GM21737 (cell line): ENCODE measurements around the gene MAP4.

Source experiments
- ATAC-seq: cut with Tn5 transposase; IDR thresholded peaks from one replicate; pipeline ENCODE4 v1.9.1; 2021; ENCODE audit warnings: mild to moderate bottlenecking, moderate library complexity; ENCODE audit not compliant: unreplicated experiment

Gene MAP4

DNA sequence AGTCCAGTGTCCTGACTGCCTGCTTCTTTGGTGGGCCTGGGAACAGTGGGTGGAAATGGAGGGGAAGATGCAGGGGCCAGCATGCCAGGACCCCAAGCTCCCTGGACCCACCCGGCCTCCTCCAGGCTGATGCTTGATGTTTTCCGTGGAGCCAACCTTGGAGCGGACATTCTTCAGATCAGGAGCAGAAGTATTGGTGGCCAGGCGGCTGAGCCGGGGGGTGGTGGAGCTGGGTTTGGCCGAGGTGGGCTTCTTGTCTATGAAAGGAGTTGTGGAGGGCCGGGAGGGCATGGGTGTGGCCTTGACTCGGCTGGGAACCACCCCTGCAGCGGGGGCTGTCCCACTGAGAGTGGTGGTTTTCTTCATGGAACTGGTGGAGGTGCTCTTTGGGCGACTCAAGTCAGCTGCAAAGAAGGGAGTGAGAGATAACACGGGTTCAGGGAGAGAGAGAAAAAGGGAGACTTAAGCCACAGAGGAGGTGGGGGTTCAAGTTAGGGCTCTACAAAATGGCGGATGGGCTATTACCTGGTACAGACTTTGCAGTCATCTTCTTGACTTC is 145.4 kb downstream of the MAP4 start:
- ATAC-seq = no peak

DNA sequence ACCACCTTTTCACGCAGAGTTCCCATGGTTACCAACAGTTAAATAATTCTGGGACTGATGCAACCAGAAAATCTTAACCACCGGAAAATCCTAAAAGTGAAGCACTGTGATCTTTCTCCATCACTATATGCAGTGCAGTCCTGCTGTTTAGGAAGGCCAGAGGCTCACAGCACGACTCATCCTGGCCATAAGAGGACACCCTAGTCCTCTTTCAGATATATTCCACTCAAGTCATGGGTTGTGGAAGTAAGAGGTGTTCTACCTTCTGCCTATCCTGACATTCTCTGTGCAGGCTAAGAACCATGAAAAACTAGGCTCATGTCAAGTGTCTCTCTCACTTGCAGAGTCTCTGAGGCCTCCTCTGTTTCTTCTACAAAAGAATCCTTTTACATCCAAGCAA is 146.1 kb downstream of the MAP4 start:
- ATAC-seq = no peak

DNA sequence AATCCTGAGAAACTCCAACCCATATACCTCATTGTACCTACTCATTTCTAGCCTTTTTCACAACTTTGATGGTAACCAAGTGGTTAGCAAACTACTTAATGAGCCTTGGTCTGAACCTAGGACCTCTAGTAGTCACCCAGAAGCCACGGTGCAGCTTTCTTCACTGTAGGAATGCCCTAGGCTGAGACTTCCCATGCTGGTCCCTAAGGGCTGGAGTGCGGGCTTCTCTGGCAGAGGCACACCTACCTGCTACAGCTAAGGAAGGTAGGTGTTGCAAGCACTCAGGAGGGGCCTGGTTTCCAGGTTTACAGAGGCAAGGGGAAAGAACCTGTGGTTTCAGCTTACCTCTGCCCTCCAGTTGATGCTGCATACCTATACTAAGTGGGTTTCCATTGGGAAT is 147.9 kb downstream of the MAP4 start:
- ATAC-seq = no peak

DNA sequence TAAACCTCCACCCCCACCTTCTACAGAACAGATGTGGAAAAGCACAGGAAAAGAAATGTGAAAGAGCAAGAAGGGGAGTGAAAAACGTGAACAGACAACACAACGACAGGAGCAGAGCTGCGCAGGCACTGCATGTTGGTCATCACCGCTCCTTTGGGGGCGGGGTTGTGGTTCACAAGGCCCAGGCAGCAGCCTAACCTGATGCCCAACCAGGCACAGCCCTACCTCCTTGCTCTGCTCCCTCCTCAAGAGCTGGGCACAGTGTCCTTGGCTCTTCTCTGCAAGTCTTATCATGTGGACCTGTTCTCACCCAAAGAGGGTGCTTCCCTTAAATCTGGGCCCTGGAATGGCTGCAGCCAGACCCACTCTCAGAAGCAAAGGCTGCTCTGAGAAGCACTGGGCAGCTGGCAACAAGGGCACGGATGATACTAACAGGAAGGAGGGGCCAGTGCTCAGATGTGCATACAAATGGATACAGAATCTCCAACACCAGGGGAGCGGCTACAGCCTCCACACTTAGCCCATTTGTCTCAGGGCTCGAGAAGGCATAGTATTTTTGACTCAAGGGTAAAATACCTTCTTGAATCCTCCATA is 148.7 kb downstream of the MAP4 start:
- ATAC-seq = no peak

DNA sequence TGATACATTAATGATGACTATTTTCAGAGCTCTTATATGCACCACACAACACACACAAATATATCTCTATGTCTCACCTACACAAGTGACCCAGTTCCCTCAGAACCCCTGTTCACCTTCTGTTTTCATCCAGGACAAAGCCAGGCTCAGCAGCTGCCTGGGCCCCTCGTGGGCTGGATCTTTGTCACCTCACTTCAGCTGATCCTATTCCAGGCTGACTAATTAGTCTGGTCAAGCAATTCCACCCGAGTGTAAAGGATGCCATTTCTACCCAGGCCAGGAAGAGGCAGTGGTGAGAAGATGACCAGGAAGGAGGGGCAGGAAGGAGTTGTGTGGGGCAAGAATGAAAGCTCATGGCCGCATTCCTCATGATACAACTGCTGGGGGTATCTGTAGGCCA is 151.0 kb downstream of the MAP4 start:
- ATAC-seq = no peak

DNA sequence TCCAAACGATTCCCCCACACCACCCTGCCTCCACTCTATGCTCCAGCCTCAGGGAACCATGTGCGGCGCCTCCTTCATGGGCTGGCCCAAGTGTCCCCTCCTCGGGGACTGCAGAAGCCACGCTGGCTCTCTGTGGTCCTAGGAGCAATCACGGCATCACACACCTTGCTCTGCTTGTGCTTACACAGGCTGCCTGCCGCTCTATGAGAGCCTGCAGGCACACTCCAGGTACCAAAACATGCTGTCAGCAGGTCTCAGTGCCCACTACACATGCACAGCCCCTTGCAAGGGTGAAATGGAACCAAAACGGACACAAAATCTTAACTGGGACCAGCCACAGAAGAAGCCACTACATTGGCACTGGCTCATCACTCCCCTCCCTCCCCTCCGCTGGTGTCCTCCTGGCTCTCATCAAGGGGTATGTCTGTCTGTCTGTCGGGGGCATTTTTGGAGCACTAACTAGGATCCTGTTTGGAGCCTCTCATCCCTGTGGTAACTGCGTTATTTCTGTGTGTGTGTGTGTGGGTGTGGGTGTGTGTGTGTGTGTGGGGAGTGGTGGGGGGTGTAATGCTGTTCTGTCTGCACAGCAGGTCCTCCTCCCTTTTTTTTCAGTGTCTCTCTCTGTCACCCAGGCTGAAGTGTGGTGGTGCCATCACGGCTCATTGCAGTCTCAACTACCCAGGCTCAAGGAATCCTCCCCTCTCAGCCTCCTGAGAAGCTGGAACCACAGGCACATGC is 152.7 kb downstream of the MAP4 start:
- ATAC-seq = no peak

DNA sequence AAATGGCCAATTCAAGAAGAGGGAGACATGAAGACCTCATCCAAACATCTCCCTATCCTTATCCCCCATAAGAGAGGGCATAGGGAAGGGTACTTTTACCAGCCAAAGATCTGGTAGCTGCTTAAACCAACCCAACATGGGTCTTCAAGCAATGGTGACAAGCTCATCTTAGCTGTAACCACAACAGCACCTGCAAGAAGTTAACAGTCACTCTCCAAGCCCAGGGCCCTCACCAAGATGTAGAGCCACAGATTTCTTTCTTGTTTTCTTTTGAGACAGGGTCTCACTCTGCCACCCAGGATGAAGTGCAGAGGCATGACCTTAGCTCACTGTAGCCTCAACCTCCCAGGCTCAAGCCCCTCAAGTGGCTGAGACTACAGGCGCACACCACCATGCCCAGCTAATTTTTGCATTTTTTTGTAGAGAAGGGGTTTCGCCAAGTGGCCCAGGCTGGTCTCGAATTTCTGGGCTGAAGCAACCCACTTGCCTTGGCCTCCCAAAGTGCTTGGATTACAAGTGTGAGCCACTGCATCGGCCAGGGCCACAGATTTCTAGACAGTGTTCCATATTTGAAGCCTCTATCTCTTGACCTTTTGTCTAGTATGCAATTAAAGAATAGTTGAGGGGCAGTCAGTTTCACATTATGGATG is 156.1 kb downstream of the MAP4 start:
- ATAC-seq = no peak

DNA sequence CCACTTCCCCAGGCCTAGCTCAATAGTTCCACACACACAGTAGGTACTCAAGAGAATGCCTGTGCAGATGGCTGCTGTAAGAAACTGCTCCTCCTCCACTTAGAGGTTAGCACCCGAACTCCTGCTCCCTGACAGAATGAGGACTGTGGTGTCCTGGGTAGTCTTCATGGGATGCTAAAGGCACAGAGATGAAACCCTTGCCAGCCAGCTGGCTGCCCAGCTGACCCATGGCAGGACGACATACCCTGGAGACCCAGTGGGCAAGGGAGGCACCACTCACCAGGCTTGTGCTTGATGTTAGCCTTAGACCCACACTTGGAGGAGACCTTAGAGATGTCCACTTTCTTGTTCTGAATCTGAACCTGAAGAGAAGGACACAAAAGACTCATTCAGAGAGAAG is 159.1 kb downstream of the MAP4 start:
- no peak for ATAC-seq

DNA sequence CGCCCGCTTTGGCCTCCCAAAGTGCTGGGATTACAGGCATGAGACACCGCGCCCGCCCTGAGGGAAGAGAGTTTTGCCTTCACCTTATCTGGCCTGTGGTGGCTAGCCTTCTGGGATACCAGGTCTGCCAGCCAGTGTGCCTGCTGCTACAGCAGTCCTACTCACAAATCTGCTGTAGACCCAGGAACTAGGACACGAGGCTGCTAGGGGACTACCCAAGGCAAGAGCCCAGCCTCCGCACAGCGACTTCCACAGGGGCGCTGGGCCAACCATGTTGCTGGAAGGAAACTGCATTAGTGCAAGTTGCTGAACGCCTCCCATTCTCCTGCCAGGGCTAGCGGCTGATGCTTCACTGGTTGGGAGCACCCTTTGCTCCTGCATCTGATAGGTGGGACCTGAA is 159.5 kb downstream of the MAP4 start:
- ATAC-seq = no peak

DNA sequence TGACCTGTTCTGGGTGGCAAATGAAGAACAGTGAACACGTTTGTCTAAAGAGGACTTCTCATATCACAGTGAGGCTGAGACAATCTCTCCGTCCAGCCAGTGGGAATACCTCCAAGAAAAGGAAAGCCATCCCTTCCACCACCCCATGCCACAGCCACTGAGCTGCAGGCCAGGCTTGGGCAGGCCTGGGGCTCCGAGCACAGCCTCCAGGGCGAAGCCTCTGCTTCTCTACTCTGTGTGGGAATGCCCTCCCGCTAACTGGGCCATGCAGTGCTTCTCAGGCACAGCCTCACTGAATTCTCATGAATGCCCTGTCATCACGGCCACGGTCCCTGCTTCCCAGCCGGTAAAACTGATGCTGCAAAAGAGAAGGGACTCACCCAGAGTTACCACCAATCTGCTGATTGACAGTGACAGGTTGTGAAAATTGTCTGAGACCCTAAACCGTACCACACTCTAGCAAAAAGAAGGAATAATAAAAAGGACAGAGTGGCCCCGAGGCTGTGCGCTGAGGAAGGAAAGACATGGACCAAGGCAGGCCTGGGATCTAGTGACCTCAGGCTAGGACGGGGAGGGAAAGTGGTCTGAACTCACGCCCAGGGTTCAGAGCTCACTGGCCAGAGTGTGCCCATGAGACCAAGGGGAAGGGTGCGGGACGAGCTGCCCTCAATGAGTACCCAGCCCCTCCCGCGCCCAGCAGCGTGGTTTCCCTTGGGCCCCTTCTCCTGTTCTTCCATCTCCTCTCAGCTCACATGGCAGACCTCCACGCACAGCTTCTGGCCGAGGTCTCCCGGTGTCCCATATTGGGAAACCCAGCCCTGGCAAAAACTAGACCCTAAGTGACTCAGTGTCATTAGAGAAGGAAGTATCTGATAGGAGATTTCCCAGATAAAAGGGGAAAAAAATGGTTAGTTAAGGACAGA is 160.5 kb downstream of the MAP4 start:
- ATAC-seq = no peak

DNA sequence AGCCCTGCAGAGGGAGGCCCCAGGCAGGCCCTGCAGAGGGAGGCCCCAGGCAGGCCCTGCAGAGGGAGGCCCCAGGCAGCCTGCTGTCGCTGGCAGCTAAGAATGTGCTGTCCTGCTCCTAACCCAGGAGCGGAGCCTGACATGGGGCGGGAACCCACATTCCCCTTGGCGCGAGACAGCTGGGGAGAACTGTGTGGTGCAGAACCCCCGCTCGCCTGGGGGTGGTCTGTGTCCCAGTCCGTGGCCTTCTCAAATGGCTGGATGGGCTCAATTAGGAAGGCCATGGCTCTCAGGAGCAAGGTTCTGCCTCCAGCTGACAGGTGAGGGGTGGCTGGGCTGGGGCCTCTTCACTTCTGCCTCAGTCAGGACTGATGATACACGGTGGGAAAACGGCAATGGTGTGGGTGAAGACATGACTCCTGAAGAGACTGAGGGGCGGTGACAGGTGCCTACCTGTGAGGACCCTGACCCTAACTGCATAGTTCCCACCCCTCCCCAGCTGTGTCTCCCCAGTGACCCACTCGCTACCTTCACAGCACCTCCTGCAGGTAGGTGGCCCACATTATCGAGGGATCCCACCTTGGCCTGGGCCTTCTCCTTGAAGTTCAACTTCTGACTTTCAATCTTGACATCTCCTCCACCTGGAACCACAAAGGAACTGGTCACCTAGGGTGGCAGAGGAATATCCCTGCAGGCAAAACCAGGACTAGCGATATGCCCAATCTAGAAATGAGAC is 161.3 kb downstream of the MAP4 start:
- no peak for ATAC-seq

DNA sequence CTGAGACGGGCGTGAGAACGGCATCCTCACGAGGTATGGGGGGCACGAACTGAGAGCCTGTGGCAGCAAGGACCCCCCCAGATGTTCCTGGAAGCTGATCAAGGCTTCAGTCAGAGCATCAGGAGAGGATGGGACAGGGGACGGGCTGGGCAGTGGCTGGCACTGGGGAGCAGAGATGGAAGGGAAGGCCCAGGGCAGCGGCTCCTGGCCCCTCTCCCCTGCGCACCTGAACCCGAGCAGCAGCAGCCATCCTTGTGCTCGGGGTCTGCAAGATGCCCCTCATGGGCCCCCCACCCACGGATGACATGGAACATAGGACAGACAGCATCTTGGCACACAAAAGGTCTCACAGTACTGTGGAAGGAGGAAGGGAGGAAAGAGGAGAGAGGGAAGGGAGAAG is 161.9 kb downstream of the MAP4 start:
- ATAC-seq = no peak

DNA sequence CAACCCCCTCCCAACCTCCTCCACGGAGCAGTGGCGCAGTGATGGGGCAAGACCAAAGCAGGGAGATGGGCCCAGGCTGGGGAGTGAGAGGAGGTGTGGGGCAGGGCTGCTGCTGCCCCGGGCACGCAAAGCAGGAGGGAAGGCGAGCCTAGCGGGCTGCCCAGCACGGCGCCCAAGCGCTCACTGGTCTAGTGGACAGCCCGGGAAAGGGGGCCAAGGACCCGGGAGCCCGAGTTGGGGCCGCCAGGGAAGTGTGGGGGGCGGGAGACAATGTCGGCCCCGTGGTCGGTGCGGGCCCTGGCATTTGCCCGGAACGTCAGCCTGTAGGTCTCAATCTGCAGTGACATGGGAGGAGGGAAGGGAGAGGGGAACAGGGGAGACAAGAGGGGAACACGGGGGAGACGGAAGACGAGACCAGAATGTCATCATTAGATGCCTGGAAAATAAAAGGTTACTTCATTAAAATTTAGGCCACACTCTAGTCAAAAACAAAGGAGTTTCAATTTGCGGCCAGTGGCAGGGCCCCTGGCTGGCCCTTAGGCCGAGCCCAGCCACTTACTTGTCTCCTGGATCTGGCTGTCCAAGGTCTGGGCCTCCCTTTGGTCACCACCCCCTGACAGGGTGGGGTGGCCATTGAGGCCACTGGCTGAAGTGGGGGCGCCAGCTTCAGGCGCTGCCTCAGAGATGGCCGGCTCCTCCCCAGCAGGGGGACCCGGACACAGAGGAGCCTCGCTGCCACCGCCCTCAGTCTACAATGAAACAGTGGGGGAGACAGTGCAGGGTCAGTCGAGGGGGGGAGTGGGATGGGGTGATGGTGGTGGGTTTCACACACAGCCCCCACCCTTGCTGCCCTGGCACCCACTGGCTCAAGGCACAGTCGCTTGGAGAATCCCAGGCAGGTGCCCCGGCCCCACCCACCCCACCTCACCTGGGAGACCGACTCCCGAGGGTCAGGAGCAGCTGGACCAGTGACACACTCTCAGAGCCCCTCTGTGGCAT is 163.3 kb downstream of the MAP4 start:
- no peak for ATAC-seq

DNA sequence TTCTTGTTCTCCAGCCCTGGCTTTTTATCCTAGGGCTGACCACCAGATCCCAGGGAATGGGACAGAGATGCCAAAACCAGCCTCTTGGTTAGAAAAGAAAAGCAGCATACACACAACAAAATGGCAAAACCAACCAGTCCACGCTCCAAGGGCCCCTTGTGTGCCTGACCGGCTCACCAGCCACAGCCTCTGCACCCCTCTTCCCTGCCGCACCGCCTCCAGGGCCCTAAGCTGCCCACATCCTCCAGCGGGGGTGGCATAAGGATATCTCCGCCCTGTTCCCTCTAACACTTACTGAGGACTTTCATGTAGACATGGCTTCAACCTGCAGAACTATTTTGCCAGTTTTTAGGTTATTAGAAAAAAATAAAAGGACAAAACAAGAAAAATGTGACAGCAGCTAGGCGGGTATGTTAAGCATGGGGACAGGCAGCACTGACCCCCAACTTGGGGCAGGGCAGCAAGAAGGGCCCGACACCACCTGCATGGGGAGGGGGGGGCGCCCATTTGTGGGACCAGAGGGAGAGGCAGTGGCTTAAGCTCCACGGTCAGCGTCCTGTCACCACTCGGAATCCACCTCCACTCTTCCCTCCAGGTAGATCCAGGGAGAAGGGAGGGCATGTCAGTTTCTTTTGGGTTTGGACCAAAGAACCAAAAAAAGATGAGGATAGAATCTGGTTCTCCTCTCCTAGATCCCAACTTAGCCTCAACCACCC is 164.2 kb downstream of the MAP4 start:
- ATAC-seq = no peak

DNA sequence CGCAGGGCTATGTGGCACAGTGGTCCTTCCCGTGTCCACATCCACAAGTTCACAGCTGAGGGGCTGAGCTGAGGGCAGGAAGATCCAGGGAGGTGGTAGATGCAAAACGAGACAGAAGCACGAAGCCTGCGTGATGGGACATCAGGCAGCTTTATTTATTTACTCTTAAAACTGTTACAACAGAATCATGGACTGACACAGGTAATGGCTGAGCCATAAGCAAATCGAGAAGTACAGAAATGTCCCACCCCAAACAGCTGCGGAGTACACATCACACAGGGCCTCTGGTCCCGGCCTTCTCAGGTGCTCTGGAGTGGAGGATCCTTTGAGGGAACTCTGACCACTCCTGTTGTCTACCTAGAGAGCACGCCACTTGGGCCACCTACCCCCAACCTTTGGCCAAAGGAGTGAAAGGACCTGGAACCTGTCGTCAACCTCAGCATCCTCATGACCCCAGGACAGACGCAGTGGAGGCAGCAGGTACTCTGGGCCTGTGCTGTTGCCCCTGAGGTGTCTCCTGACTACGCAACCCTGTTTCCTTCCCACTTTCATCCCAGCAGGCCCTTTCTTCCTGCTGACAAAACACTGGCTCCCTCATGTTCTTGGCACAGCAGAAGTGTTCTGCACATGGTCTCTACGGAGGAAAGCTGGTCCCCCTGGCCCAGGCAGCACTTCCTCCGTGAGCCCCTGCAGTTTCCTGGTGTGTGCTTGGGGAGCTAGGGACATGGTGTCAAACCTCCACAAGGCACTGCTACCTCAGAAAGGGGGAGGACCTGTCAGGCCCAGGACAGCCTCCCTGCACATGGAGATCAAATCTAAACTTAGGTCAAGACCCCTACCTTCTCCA is 165.4 kb downstream of the MAP4 start:
- no peak for ATAC-seq

DNA sequence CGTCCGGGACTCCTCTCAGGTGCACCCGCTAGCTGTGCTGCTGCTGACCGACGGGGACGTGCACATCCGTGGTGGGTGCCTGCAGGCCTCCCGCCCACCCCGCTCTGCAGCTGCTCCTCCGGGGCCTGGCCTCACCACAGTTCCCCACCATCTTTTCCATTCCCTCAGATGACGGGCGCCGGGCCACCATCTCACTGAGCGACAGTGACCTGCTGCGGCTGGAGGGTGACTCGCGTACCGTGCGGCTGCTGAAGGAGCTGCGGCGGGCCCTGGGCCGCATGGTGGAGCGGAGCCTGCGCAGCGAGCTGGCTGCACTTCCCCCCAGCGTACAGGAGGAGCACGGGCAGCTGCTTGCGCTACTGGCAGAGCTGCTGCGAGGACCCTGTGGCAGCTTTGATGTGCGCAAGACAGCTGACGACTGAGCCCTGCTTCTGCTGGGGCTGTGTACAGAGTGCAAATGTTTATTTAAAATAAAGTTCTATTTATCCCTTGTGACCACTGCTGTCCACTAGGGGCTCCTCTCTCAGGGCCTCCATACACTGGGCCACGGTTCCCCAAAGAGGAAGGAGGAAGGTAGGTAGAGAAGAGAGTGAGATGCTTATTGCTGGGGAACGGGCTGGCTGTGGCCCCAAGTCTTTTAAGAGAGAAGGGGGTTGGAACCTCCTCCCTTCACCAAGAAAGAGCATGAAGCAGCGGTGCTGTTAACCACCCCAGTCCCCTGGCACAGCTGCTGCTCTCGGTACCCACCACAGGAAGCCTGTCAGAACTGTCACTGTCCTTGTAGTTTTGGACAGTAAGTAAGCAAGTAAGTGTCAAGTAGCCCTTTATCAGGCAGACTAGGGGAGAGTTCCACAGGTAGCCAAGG is 166.3 kb downstream of the MAP4 start:
- ATAC-seq = no peak
